ENCODE measurements around the gene ZNF853. TPM values are rescaled to one million over a fixed set of nuclear protein-coding genes. Genes with fewer than 3 reads are reported as not detected.

Gene ZNF853
- total RNA-seq, 1 experiment from 2014 or later, result 1.0 TPM

GRCh38 chr7:6616854-6617643, 1.6 kb downstream of the ZNF853 start:
- Histone ChIP-seq H3F3A (ENCODE audit: low read length, unreplicated experiment) (no peaks in the 10 kb centered on the region), H4K20me1 (ENCODE audit: low read length) (no peaks in the 10 kb centered on the region), H2AFZ (ENCODE audit: low read length) (no peak overlapping the region), H3K27me3 (ENCODE audit: low read length) (no peaks in the 10 kb centered on the region), H3K27ac (ENCODE audit: low read length) (no peak overlapping the region), H3K4me2 (ENCODE audit: low read length) (no peak overlapping the region), H3K9ac (ENCODE audit: low read length) (no peak overlapping the region), H3K4me1 (ENCODE audit: insufficient read depth, low read length) (no peaks in the 10 kb centered on the region), H3K4me3 (ENCODE audit: low read length) (no peak overlapping the region), H3K9me3 (ENCODE audit: low read length) (no peaks in the 10 kb centered on the region), H3K36me3 (ENCODE audit: low read depth, low read length) (no peaks in the 10 kb centered on the region), H3K9me2 (replicated peaks; ENCODE audit: low read length) (no peaks in the 10 kb centered on the region), H3K79me2 (ENCODE audit: low read length) (no peaks in the 10 kb centered on the region)
- DNase-seq (no peak), ATAC-seq (no peak)
- intact Hi-C loops (cut with micrococcal nuclease), result no loop called here
- ChIA-PET POLR2A (ENCODE audit: unreplicated experiment) (no interaction called here), CTCF (no interaction called here)
- TF ChIP-seq EZH2phosphoT487 (IDR thresholded peaks at IDR 0.05; ENCODE audit: borderline replicate concordance, low read length) (no peak), CTCF (conservative IDR thresholded peaks at IDR 0.05; ENCODE audit: low read depth, low read length) (no peak), EZH2 (IDR thresholded peaks at IDR 0.05; ENCODE audit: low read length, unreplicated experiment) (no peak)
- no TSS peak for BruUV-seq (replicated peaks)

DNA sequence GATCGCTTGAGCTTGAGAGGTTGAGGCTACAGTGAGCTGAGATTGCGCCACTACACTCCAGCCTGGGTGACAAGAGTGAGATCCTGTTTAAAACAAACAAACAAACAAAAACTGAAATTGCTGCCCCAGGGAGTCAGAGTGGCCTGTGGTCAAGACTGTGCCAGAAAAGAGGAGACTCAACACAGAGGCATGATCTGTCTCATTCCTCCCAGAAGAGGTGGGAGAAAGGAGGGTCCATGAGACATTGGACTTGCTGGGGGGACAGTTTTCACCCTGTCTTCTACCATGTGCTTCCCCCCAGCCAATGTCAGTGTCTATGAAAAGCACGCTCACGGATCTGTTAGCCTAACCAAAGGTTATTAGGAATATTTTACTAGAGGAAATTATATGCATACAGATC, 3.2 kb downstream of the ZNF853 start:
- no peak overlapping the region for H3K9ac ChIP-seq (ENCODE audit: low read length)
- H3K4me2 ChIP-seq (ENCODE audit: low read length), result no peak overlapping the region
- H3K36me3 ChIP-seq (ENCODE audit: low read depth, low read length), result no peaks in the 10 kb centered on the region
- ChIA-PET CTCF (no interaction called here), POLR2A (ENCODE audit: unreplicated experiment) (no interaction called here)
- BruUV-seq (replicated peaks), result no TSS peak
- H3K9me2 ChIP-seq (replicated peaks; ENCODE audit: low read length), result no peaks in the 10 kb centered on the region
- no peaks in the 10 kb centered on the region for H3F3A ChIP-seq (ENCODE audit: low read length, unreplicated experiment)
- H2AFZ ChIP-seq (ENCODE audit: low read length), result no peak overlapping the region
- no peak for TF ChIP-seq EZH2phosphoT487 (IDR thresholded peaks at IDR 0.05; ENCODE audit: borderline replicate concordance, low read length)
- TF ChIP-seq EZH2 (IDR thresholded peaks at IDR 0.05; ENCODE audit: low read length, unreplicated experiment), result no peak
- no peak for TF ChIP-seq CTCF (conservative IDR thresholded peaks at IDR 0.05; ENCODE audit: low read depth, low read length)
- no peak for DNase-seq
- no peaks in the 10 kb centered on the region for H3K9me3 ChIP-seq (ENCODE audit: low read length)
- no peak overlapping the region for H3K27ac ChIP-seq (ENCODE audit: low read length)
- ATAC-seq, result no peak
- intact Hi-C loops (cut with micrococcal nuclease), result no loop called here
- no peaks in the 10 kb centered on the region for H3K27me3 ChIP-seq (ENCODE audit: low read length)
- no peak overlapping the region for H3K4me3 ChIP-seq (ENCODE audit: low read length)
- H3K79me2 ChIP-seq (ENCODE audit: low read length), result no peaks in the 10 kb centered on the region
- H3K4me1 ChIP-seq (ENCODE audit: insufficient read depth, low read length), result no peaks in the 10 kb centered on the region
- no peaks in the 10 kb centered on the region for H4K20me1 ChIP-seq (ENCODE audit: low read length)

DNA sequence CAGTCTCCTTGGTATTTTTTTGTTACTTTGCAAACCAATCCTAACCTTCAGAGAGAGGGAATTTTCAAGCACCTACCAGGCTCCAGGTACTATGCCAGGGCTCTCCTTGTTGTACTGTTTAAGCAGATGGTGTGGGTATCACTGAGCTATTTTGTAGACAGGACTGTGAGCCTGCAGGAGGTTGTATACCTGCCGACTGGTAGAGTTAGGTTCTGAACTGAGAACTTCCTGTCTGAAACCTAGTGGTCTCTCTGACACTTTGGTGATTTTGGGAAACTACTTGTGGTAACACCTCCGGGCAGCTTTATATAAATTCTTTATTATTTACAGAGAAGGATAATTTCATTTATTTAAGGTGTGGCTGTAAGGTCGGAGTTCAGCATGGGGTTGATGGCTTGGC, 4.6 kb downstream of the ZNF853 start:
- Histone ChIP-seq H2AFZ (ENCODE audit: low read length) (no peak overlapping the region), H4K20me1 (ENCODE audit: low read length) (no peaks in the 10 kb centered on the region), H3K9me2 (replicated peaks; ENCODE audit: low read length) (no peaks in the 10 kb centered on the region), H3K27me3 (ENCODE audit: low read length) (no peaks in the 10 kb centered on the region), H3K9ac (ENCODE audit: low read length) (no peak overlapping the region), H3K4me2 (ENCODE audit: low read length) (no peak overlapping the region), H3K4me3 (ENCODE audit: low read length) (no peak overlapping the region), H3K36me3 (ENCODE audit: low read depth, low read length) (no peaks in the 10 kb centered on the region), H3K4me1 (ENCODE audit: insufficient read depth, low read length) (no peaks in the 10 kb centered on the region), H3K79me2 (ENCODE audit: low read length) (no peaks in the 10 kb centered on the region), H3F3A (ENCODE audit: low read length, unreplicated experiment) (no peaks in the 10 kb centered on the region), H3K9me3 (ENCODE audit: low read length) (no peaks in the 10 kb centered on the region), H3K27ac (ENCODE audit: low read length) (no peak overlapping the region)
- no peak for ATAC-seq
- intact Hi-C loops (cut with micrococcal nuclease), result no loop called here
- no peak for TF ChIP-seq EZH2phosphoT487 (IDR thresholded peaks at IDR 0.05; ENCODE audit: borderline replicate concordance, low read length)
- no peak for TF ChIP-seq CTCF (conservative IDR thresholded peaks at IDR 0.05; ENCODE audit: low read depth, low read length)
- no peak for TF ChIP-seq EZH2 (IDR thresholded peaks at IDR 0.05; ENCODE audit: low read length, unreplicated experiment)
- CTCF ChIA-PET, result no interaction called here
- POLR2A ChIA-PET (ENCODE audit: unreplicated experiment), result no interaction called here
- DNase-seq, result no peak
- BruUV-seq (replicated peaks), result no TSS peak
